ENCODE measurements around the gene NOM1. TPM values are rescaled to one million over a fixed set of nuclear protein-coding genes. Genes with fewer than 3 reads are reported as not detected.
A peak's percentile ranks its signal among the peaks of the same experiment; 100 is the strongest.

Gene NOM1
- total RNA-seq, 1 experiment from 2014 or later, result 28.8 TPM

DNA sequence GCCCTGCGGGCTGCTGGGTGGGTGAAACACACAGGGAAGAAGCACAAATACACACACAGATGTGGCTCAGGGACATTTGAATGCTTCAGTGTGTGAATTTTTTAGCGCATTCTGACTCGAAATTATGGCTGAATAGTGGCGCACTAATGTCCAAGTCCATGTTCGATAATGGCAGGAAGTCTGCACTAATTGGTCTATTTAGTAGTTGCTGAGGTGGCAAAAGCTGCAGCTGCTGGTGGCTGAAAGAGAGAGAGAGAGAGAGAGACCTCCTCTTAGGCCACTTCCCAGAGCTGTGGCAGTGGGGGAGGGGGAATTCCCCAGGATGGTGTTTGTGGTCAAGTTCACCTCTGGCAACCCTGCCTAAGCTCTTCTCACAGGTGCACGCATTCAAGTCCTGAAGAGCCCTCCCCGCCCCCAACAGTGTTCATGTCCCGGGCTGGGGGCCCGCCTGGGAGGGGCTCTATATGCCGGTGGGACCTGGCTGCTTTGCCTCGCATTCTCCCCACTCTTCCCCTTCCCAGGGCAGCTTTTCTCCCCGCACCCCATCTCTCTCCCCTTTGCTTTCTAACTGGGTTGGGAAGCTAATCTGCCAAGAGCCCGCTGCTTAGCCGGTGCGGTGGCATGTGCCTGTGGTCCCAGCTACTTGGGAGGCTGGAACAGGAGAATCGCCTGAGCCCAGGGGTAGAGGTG lies 67.0 kb downstream of the NOM1 start:
- no peak for DNase-seq (ENCODE audit: low spot score)

DNA sequence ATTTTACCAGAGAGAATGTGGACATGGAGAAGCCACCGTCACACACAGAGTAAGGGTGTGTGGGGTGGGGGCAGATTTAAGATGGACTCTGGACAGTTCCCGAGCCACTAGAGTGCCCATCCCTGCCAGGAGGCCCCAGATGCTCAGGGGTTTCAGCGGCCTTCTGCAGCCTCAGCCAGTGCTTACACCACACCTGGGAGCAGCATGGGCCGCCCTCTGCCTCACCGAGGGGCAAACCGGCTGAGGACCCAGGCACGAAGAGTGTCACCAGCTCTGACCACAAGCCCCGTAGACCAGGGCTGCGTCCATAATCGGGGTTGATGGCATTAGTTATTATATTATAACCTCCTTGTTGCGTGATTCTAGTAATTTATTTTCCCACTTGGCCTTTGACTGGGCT lies 67.6 kb downstream of the NOM1 start:
- DNase-seq (ENCODE audit: low spot score), result no peak

DNA sequence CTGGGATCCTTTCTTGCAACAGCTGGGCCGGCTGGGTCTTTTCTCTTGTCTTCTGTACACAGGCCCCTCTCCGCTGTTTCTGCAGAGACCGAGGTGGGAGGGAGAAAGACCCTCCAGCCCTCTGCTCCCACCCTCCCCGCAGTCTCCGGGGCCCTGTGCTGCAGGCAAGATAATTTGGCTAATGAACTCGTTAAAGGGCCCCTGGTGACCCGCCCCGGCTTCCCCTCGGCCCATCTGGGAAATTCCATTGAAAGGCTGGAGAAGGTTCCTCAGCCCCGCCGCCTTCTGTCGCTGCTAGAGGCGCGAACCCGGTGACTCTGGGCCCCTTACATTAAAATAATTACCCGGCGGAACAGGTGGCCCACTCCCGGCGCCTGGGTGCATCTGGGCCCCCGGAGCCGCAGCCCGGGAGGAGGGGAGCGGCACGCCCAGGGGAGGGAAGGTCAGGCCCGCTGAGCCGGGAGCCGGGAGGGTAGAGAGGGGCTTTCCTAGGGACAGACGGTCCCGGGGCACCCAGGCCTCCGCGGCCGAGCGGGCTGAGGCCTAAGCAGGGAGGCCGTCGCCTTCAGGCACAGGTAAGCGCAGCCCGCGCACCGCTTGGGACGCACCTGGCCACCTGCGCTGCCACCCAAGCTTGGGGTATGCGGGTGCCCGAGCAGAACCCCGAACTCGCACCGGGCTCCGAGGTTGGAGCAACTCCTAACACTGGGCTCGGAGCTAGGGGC lies 68.3 kb downstream of the NOM1 start:
- DNase-seq (ENCODE audit: low spot score), result no peak

DNA sequence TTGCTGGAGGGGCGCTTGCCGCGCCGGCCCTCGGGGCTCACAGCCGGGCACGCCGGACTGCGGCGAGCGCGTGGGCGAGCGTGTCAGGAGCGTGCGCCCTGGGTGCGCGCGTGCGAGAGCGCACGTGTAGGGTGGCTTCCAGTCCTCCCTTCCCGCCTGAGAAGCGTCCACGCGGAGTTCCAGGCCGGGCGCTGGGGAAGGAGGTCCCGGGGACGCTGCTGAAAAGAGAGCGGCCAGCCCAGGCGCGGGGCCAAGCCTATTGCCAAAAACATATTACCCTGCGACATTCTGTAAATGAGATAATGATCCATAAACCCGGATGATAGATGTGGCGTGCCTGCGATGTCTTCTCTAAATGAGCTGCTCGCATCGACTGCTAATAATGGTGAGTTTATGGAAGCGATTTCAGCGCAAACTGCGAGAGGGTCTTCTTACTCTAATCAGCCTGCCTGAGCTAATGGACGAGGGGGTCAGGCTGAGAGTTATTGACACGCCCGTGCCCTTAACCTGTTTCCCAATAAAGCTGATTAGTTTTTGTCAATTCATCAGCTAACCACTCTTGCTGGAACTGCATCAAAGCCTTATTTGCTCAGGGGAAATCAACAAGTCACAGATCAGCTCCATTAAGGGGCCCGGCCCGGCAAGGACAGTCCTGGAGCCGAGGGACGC lies 69.0 kb downstream of the NOM1 start:
- no peak for DNase-seq (ENCODE audit: low spot score)

DNA sequence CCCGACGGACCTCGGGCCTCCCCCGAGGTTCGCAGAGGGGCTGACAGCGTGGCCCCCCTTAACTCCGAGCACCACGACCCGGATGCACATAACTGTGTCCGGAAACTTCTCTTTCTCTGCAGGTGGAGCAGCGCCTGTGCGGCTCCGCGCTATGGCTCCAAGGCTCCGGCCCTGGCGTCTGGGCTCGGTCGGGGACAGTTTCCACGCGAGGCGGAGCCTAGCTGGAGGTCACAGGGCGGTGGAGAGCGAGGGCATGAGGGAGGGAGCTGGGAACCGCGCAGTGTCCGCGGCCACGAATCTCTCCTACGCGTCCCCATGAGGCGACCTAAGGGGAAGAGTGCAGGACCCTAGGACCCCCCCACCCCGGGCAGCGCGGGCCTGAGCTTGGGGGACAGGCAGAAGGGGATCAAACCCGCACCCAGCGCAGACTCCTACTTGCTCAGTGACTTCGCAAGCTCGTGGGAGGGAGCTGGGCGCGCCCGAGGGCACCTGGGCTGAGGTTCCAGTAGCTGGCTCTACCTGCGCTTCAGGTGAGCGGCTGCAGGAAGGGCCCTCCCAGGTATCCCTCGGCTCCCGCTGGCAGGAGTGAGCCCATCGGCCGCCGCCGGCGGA lies 69.6 kb downstream of the NOM1 start:
- peak; percentile 38 for DNase-seq (ENCODE audit: low spot score)

DNA sequence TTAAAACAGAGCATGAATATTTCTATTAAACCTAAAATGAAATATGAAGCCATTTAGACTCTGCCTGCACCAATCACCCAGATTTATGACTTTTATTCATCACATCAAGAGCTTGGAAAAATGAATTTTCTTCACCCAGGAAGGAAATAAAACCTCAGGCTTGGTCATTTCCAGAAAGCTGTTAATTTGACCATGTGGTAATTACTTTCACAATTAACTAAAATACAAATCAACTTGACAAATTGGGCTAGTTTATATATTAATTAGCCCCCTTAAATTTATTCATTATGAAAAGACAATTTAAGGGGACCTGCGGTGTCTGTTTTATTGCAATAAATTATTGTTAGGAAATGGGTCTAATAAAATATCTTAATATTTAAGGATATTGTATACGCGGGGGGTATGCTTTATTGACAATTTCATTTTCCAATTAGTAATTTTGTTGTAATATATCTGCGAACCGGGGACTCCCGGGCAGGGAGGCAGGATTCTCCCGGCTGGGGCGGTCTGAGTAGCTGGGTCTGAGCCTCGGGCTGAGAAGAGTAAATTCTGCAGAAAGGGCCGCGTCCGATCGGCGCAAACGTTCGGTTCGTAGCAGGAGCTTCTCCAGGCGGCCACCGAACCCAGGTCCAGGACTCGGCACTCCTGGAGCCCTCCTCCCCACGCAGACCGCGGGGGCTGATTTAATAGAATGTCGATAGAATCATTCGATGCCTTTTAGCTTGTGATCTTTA lies 70.4 kb downstream of the NOM1 start:
- no peak for DNase-seq (ENCODE audit: low spot score)

DNA sequence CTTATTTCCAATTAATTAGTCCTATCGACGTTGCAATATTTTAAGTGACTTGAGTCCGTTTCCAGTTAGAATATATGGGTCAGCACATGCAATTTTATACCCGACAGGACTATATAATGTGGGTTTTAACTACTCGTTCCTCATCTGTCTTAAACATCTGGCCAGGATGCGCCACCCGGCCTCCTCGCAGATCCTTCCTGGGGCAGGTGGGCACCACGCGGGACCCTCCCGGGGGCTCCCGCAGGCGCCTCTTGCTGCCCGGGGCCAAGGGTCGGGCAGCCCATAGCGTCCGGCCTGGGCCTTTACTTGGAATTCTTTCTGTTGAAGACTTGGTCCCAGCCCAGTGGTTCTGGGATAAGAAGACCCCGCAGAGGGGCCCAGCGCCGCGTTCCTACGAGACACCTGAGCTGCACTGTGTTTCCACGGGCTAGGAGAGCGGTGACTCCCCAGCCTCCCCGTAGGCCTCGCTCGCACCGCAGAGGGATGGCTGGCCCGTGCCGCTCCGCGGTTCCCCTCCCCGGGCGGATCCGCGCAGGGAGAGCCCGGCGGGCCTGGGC lies 71.1 kb downstream of the NOM1 start:
- no peak for DNase-seq (ENCODE audit: low spot score)

DNA sequence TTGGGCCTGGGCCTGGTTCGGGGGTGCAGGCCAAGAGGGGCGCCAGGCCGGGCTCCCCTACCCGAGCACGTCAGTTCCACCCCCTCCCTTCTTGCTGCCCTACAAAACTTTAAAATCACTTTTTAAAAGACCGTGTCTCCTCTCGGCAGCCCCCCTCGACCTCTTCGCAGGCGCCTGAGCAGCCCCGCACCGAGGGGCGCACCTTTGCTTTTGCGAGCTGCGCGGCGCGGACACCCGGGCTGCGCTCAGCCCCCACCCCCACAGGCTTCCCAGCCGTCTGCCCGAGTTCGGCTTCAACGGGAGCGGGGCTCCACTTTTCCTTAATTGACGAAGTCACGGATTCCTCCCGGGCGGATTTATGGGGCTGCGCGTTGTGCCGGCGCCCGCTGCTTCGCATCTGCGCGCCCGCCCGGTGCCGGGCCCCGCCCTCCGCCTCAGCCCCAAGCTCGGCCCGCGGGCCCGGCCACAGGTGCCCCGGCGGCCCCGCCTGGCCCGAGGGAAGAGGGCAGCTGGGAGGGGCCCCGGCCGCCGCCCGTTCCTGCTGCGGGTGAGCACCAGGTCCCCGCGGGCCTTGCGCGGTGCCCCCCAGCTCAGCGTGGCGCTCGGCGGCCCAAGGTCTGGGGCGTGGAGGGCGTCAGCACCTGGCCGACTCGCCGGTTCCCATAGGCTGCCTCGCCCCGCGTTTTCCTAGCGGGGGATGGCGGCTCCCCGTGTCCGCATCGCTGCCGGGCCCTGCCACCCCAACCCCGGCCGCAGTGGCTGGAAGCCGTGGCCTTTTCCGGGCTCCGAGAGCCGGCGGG lies 71.8 kb downstream of the NOM1 start:
- DNase-seq (ENCODE audit: low spot score), result no peak

DNA sequence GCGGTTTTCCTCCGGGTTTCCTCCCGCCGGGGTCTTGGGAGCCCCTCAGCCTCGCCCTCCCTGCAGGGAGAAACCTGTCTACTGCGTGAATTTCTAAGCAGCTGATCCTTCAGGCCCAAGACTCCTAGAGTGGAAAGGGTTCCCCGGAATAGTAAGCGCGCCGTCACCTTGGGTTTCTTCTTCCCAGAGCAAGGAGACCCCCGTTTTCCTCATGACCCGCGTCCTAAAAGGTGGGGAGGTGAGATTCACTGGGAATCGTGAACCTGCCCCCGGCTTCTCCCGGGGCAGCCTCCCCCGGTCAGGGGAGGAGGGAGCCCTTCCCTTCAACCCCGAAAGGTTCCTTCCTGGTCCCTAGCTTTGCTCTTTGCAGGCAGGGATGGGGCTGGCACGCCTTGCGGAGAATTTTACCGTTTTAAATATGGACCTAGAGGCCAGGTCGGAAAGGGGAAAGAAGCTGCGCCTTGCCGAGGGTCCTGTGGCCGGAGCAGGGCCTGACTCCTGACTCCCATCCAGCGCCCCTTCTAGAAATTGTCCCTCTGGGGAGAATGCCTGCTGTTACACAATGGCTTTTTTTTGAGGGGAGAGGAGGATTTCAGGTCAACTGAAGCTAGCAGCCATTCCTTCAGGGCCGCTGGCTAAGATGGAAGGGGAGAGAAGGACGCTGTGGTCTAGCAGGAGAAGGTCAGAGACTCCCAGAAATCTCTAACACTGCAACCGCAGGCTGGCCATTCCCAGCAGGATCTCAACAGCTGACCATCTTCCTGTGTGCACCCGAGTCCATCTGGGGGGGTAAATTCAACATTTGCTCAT lies 72.6 kb downstream of the NOM1 start:
- DNase-seq (ENCODE audit: low spot score), result no peak

Other genes with a start within 250 kb of the NOM1 start
- gene LMBR1, start 56.5 kb upstream of the NOM1 start, total RNA-seq (2014; rRNA removed; shearing (Covaris generic)), result 131 and 151 TPM in 2 replicates
- gene MNX1, start 61.0 kb downstream of the NOM1 start, total RNA-seq (2014; rRNA removed; shearing (Covaris generic)), result 21.9 and 34.5 TPM in 2 replicates
- 82.2 and 87.7 TPM in 2 replicates for gene UBE3C, start 189.2 kb downstream of the NOM1 start, total RNA-seq (2014; rRNA removed; shearing (Covaris generic))